GM18517 (cell line): Measurements from ENCODE around the gene WWOX.

ENCODE experiments used
- ATAC-seq: cut with Tn5 transposase; IDR thresholded peaks from one replicate; pipeline ENCODE4 v1.9.1; 2021; ENCODE audit warnings: mild to moderate bottlenecking, moderate library complexity; ENCODE audit not compliant: unreplicated experiment

WWOX gene

GRCh38 chr16:78696797-78697196 is 597.3 kb downstream of the WWOX start:
- no peak for ATAC-seq

DNA sequence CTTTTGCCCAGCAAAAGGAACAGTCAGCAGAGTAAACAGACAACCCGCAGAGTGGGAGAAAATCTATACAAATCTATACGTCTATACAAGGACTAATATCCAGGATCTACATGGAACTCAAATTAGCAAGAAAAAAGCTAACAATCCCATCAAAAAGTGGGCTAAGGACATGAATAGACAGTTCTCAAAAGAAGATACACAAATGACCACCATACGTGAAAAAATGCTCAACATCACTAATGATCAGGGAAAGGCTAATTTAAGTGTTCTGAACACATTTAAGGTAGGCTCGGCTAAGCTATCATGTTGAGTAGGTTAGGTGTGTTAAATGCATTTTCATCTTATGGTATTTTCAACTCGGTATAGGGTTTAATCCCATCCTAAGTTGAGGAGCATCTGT is 598.0 kb downstream of the WWOX start:
- ATAC-seq, result no peak

DNA sequence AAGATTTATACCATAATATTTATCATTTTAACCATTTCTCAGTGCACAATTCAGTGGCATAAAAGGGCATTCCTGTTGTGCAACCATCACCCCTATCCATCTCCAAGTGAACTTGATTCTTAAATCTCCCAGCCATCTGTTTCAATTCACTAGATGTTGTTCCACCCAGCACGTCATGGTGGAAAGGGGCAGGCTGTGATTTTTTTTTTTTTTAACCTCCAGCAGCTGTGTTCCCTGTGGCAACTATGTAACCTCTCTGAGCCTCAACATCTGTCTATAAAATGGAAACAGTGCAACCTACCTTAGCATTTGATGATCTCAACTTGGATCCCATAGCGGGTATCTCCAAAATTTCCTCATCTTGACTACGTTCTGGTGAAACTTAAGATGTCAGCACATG is 604.5 kb downstream of the WWOX start:
- ATAC-seq, result no peak

DNA sequence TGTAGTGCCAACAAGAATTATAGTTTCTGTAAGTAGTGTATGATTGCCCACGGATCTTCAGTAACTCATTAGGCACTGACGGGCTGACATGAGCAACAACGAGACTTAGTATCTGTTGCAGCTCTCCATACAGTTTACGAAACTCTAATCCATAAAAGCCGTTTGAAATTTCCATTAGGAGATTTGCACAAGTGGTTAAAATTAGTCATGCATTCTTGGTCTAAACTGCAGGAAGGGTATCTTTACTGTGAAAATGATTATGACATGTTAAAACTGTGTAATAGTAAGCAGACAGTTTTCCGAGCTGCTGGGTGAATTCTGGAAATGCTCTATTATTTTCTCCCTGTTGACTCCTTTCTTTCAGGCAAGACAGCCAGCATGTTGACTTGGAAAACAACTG is 605.0 kb downstream of the WWOX start:
- ATAC-seq, result no peak

DNA sequence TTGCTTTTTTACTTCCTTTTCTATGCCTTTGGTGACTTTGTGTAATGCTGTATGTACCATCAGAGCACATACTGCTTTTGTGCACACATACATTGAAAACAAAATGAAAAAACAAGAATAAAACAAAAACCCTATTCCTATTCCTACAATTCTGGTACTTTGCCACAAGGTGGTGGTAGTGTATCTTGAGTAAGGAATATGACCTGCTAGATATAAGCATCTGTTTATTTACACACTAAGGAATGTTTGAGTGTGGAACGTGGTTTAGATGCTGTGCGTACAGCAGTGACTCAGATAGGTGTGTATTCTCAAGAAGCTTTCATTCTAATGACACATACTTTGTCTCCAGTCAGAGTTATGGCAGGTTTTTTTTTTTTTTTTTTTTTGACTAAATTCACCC is 606.2 kb downstream of the WWOX start:
- no peak for ATAC-seq

DNA sequence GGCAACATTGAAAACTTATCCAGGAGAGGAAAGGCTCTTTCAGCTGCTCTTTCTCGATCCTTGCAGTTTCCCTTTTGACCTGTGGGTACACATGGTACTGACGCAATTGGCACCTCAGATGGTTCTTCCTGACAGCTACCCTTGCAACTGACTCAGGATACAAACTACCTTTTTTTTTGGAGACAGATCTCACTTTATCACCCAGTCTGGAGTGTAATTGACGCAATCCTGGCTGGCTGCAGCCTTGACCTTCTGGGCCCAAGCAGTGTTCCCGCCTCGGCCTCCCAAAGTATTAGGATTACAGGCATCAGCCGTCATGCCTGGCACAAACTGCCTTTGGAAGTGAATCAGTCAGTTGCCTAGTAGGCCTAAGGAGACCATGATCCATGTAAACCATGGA is 607.2 kb downstream of the WWOX start:
- no peak for ATAC-seq

- ATAC-seq, result no peak
Observed at GRCh38 chr16:78709137-78709884, 609.9 kb downstream of the WWOX start.

GRCh38 chr16:78715106-78715505 is 615.7 kb downstream of the WWOX start:
- no peak for ATAC-seq

- no peak for ATAC-seq
Observed at GRCh38 chr16:78715673-78716072, 616.2 kb downstream of the WWOX start.

GRCh38 chr16:78718141-78718540 is 618.7 kb downstream of the WWOX start:
- no peak for ATAC-seq

DNA sequence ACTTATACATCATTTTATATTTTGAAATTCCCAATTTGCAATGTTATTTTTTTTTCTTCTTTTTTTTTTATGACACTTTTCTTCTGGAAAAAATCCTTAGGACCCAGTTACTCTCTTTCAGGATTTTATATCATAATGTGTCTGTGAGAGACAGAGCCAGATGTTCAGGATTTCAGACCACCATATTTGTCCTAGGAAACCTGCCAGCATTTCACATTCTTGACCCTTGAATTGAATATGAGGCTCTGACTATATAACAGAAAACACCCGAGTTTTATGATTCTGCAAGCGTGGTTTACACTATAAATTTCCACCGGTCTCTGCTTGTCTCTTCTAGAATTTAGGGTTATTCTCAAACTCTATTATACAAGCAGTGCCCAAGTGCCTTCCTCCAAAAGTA is 621.0 kb downstream of the WWOX start:
- ATAC-seq, result no peak

- no peak for ATAC-seq
Observed at GRCh38 chr16:78727536-78727935, 628.1 kb downstream of the WWOX start.

DNA sequence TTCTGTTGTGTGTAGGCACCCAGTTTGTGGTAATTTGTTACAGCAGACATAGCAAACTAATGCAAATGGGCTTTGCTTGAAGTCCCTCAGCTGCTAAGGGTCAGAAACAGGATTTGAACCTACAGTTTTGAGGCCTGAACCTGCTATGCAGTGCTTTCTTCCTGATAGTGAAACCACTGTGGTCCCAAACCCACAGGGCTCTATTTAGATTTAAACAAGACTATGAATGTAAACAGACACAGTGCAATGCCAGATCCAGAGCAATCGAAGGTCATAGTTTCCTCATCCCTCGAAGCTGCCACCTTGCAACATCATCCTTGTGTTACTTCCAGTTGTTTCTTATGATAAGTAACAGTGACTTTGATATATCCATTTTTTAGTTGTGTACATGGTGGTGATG is 630.2 kb downstream of the WWOX start:
- no peak for ATAC-seq

- ATAC-seq, result no peak
Observed at GRCh38 chr16:78731785-78732184, 632.3 kb downstream of the WWOX start.

GRCh38 chr16:78732696-78733095 is 633.2 kb downstream of the WWOX start:
- no peak for ATAC-seq

DNA sequence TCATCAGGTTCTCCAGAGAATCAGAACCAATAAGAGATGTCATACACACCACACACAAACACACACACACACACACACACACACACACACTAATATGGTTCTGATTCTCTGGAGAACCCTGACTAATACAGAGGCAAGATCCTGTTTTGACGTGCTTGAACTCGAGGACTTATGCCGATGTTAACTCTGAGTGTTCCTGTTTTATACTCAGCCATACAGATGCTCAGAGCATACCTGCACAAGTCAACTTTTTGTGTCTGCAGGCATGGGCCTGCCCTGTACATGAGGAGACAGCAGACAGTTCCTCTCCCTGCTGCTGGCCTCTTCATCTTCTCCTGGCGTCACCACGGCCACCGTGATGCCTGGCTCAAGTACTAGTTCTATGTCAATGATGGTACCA is 635.9 kb downstream of the WWOX start:
- no peak for ATAC-seq

GRCh38 chr16:78737630-78738029 is 638.2 kb downstream of the WWOX start:
- no peak for ATAC-seq

DNA sequence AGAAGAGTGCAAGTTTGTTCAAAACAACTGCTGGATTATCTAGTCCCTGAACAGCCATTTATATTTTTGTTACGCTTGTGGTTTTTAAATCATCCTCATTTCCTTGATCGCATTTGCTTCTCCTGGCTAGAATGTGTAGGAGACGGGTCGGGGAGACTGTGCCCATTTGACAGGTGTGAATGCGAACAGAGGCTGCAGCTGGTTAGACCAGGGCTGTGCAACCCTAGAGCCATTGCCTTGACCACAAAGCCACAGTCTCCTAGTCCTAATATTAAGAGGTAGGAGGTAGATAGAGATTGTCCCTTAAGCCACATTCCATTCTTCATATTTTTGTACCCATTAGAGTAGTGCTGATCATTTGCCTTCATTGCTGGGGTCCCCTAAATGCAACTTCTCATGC is 639.1 kb downstream of the WWOX start:
- no peak for ATAC-seq

- ATAC-seq, result no peak
Observed at GRCh38 chr16:78740269-78740668, 640.8 kb downstream of the WWOX start.

DNA sequence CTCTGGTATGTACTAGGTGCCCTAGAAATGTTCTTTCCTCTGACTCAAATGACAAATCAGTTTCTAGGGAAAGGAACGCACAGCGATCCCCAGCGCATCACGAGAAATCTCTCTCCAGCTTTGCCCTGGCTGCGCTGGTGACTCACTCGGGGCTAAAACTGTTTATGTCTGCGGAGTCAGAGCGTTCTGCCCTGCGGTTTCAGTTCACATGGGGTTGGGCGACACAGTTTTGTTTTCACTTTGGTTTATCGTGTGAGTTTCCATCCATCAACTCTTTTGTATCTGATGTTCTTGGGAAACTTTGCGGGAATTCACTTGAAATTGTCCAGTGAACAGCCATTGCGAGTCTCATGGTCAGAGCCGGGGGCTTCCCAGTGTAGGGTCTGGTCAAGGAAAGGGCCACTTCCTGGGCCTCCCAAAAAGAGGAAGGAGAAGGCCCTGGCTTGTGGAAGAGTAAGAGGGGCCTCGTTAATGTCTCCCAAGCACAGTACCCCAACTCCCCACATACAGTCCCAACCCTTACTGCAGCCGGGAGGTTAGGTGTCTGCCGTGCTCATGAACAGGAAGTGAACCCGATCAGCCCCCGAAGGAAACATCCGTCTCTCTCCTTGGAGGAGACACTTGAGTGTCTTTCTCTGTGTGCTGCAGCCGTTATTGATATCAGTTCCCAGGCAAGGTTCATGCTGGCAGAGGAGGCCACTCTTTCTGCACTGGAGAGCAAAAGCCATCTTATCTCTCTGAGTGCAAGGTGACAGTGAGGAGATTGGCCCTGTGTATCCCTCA is 643.2 kb downstream of the WWOX start:
- ATAC-seq, result peak; percentile 94

GRCh38 chr16:78743556-78743955 is 644.1 kb downstream of the WWOX start:
- no peak for ATAC-seq

- no peak for ATAC-seq
Observed at GRCh38 chr16:78744099-78744498, 644.6 kb downstream of the WWOX start.

GRCh38 chr16:78744796-78745107 is 645.3 kb downstream of the WWOX start:
- ATAC-seq, result no peak
